Measurements from ENCODE around the gene BEST1. TPM values are rescaled to one million over a fixed set of nuclear protein-coding genes. Genes with fewer than 3 reads are reported as not detected.
A peak's percentile ranks its signal among the peaks of the same experiment; 100 is the strongest.

BEST1 gene
- total and polyA plus RNA-seq, 2 of the 13 experiments (the other 11 are each of a cell fraction or from before 2014, with no cell fraction given), result 0.09 to 0.65 TPM

GRCh38 chr11:61949169-61950034 is 749 bp upstream of the BEST1 start (continued):
- TF ChIP-seq ZNF414 (CRISPR knock-in tag; IDR thresholded peaks at IDR 0.05) (no peak), TP53 (CRISPR knock-in tag; conservative IDR thresholded peaks at IDR 0.05) (no peak), PHF8 (CRISPR knock-in tag; IDR thresholded peaks at IDR 0.05) (no peak), TAF15 (IDR thresholded peaks at IDR 0.05; ENCODE audit: low read depth, low read length, poor library complexity, severe bottlenecking) (no peak), FOXC1 (CRISPR knock-in tag; IDR thresholded peaks at IDR 0.05; ENCODE audit: borderline replicate concordance) (no peak), RXRB (CRISPR knock-in tag; IDR thresholded peaks at IDR 0.05; ENCODE audit: borderline replicate concordance) (no peak), ZNF232 (CRISPR knock-in tag; IDR thresholded peaks at IDR 0.05; ENCODE audit: borderline replicate concordance) (no peak), TRIM24 (CRISPR knock-in tag; IDR thresholded peaks at IDR 0.05) (no peak), CEBPB (IDR thresholded peaks at IDR 0.05; ENCODE audit: borderline replicate concordance, low read depth, low read length) (peak; percentile 82), PAXIP1 (CRISPR knock-in tag; conservative IDR thresholded peaks at IDR 0.05) (no peak), CENPX (CRISPR knock-in tag; IDR thresholded peaks at IDR 0.05) (no peak), ZNF614 (CRISPR knock-in tag; IDR thresholded peaks at IDR 0.05; ENCODE audit: borderline replicate concordance) (no peak), ZNF740 (CRISPR knock-in tag; IDR thresholded peaks at IDR 0.05) (no peak), ZNF280D (CRISPR knock-in tag; IDR thresholded peaks at IDR 0.05) (no peak), ZNF629 (CRISPR knock-in tag; conservative IDR thresholded peaks at IDR 0.05) (no peak), SOX13 (IDR thresholded peaks at IDR 0.05) (no peak), SOX13 (CRISPR knock-in tag; conservative IDR thresholded peaks at IDR 0.05 in 1 of 2, IDR thresholded peaks at IDR 0.05 in 1 of 2) (no peak), NFE2 (CRISPR knock-in tag; IDR thresholded peaks at IDR 0.05) (no peak), ZNF784 (CRISPR knock-in tag; IDR thresholded peaks at IDR 0.05; ENCODE audit: borderline replicate concordance) (no peak), FOSL2 (CRISPR knock-in tag; IDR thresholded peaks at IDR 0.05) (0 out of 2 replicates have a peak, but pooled peaks have one; percentile 7)
